ENCODE measurements around the gene CHMP2B.

Gene CHMP2B

GRCh38 chr3:87206070-87206469 is 21.0 kb upstream of the CHMP2B start:
- Histone ChIP-seq H3K27me3 (ENCODE audit: insufficient read depth, poor library complexity, severe bottlenecking) (no peaks in the 10 kb centered on the region), H3K4me1 (ENCODE audit: insufficient read depth, poor library complexity, severe bottlenecking) (peaks cover 23% of the 10 kb centered on the region), H3K27ac (ENCODE audit: poor library complexity, severe bottlenecking) (peak overlapping the region; percentile 68), H3K4me3 (ENCODE audit: severe bottlenecking) (no peak overlapping the region), H3K36me3 (ENCODE audit: low read depth) (no peaks in the 10 kb centered on the region), H3K9me3 (ENCODE audit: severe bottlenecking) (no peaks in the 10 kb centered on the region)
- TF ChIP-seq CTCF (IDR thresholded peaks at IDR 0.05; ENCODE audit: poor library complexity, severe bottlenecking) = no peak
- ATAC-seq (ENCODE audit: low read depth) = peak; percentile 86
- no peak for DNase-seq (ENCODE audit: low spot score)

- no peaks in the 10 kb centered on the region for H3K9me3 ChIP-seq (ENCODE audit: severe bottlenecking)
- H3K4me3 ChIP-seq (ENCODE audit: severe bottlenecking) = no peak overlapping the region
- no peaks in the 10 kb centered on the region for H3K36me3 ChIP-seq (ENCODE audit: low read depth)
- DNase-seq (ENCODE audit: low spot score) (no peak), ATAC-seq (ENCODE audit: low read depth) (no peak)
- H3K27me3 ChIP-seq (ENCODE audit: insufficient read depth, poor library complexity, severe bottlenecking) = no peaks in the 10 kb centered on the region
- H3K27ac ChIP-seq (ENCODE audit: poor library complexity, severe bottlenecking) = peak overlapping the region; percentile 68
- peaks cover 23% of the 10 kb centered on the region for H3K4me1 ChIP-seq (ENCODE audit: insufficient read depth, poor library complexity, severe bottlenecking)
- no peak for TF ChIP-seq CTCF (IDR thresholded peaks at IDR 0.05; ENCODE audit: poor library complexity, severe bottlenecking)
Observed at GRCh38 chr3:87206635-87207034, 20.5 kb upstream of the CHMP2B start.

- Histone ChIP-seq H3K4me1 (ENCODE audit: insufficient read depth, poor library complexity, severe bottlenecking) (peaks cover 23% of the 10 kb centered on the region), H3K36me3 (ENCODE audit: low read depth) (no peaks in the 10 kb centered on the region), H3K27ac (ENCODE audit: poor library complexity, severe bottlenecking) (peak overlapping the region; percentile 68), H3K27me3 (ENCODE audit: insufficient read depth, poor library complexity, severe bottlenecking) (no peaks in the 10 kb centered on the region), H3K4me3 (ENCODE audit: severe bottlenecking) (no peak overlapping the region), H3K9me3 (ENCODE audit: severe bottlenecking) (no peaks in the 10 kb centered on the region)
- no peak for TF ChIP-seq CTCF (IDR thresholded peaks at IDR 0.05; ENCODE audit: poor library complexity, severe bottlenecking)
- DNase-seq (ENCODE audit: low spot score) = no peak
- ATAC-seq (ENCODE audit: low read depth) = peak; percentile 86
Observed at GRCh38 chr3:87207460-87207859, 19.6 kb upstream of the CHMP2B start.

- no peaks in the 10 kb centered on the region for H3K36me3 ChIP-seq (ENCODE audit: low read depth)
- no peak for ATAC-seq (ENCODE audit: low read depth)
- no peak overlapping the region for H3K4me3 ChIP-seq (ENCODE audit: severe bottlenecking)
- H3K27me3 ChIP-seq (ENCODE audit: insufficient read depth, poor library complexity, severe bottlenecking) = no peaks in the 10 kb centered on the region
- H3K9me3 ChIP-seq (ENCODE audit: severe bottlenecking) = no peaks in the 10 kb centered on the region
- H3K27ac ChIP-seq (ENCODE audit: poor library complexity, severe bottlenecking) = no peak overlapping the region
- no peak for TF ChIP-seq CTCF (IDR thresholded peaks at IDR 0.05; ENCODE audit: poor library complexity, severe bottlenecking)
- no peak for DNase-seq (ENCODE audit: low spot score)
- H3K4me1 ChIP-seq (ENCODE audit: insufficient read depth, poor library complexity, severe bottlenecking) = peaks cover 23% of the 10 kb centered on the region
Observed at GRCh38 chr3:87209111-87209510, 18.0 kb upstream of the CHMP2B start.

GRCh38 chr3:87218560-87218959 is 8.5 kb upstream of the CHMP2B start:
- Histone ChIP-seq H3K27ac (ENCODE audit: poor library complexity, severe bottlenecking) (no peak overlapping the region), H3K4me1 (ENCODE audit: insufficient read depth, poor library complexity, severe bottlenecking) (no peaks in the 10 kb centered on the region), H3K36me3 (ENCODE audit: low read depth) (no peaks in the 10 kb centered on the region), H3K9me3 (ENCODE audit: severe bottlenecking) (no peaks in the 10 kb centered on the region), H3K4me3 (ENCODE audit: severe bottlenecking) (no peak overlapping the region), H3K27me3 (ENCODE audit: insufficient read depth, poor library complexity, severe bottlenecking) (no peaks in the 10 kb centered on the region)
- DNase-seq (ENCODE audit: low spot score) = no peak
- TF ChIP-seq CTCF (IDR thresholded peaks at IDR 0.05; ENCODE audit: poor library complexity, severe bottlenecking) = no peak
- ATAC-seq (ENCODE audit: low read depth) = no peak

Measured in RWPE2 (cell line).